ENCODE data around the gene TNFRSF25.
"Not testable (repeated sequence)": the region's sequence is repeated elsewhere in the genome, so short reads cannot be mapped to it uniquely, and the experiment has no call there.

DNA sequence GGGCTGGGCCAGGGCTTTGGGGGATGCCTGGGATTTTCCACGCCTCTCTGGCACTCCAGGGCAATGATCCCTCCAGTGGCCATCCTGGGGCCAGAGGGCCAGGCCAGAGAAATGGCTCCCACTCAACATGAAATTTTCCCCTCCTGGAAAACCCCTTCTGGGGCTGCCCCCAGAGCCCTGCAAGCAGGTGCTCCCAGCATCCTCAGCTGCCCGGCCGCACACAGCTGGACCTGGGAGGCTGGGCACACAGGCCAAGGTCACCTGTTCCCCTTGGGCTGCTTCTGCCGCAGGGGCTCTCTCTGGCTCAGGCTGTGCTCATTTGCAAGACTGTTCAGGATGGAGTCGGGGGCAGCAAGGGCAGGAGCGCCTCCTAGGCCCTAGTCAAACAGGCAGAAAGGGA is 37.5 kb downstream of the TNFRSF25 start:
- TF ChIP-seq EZH2 (IDR thresholded peaks at IDR 0.05; ENCODE audit: low read depth, unreplicated experiment); REST (IDR thresholded peaks at IDR 0.05; ENCODE audit: unreplicated experiment); JUNB (IDR thresholded peaks at IDR 0.05; ENCODE audit: unreplicated experiment); EZH2phosphoT487 (IDR thresholded peaks at IDR 0.05; ENCODE audit: unreplicated experiment); POLR2AphosphoS5 (IDR thresholded peaks at IDR 0.05; ENCODE audit: low read depth): not testable (repeated sequence)
- TF ChIP-seq, protein P1, sequence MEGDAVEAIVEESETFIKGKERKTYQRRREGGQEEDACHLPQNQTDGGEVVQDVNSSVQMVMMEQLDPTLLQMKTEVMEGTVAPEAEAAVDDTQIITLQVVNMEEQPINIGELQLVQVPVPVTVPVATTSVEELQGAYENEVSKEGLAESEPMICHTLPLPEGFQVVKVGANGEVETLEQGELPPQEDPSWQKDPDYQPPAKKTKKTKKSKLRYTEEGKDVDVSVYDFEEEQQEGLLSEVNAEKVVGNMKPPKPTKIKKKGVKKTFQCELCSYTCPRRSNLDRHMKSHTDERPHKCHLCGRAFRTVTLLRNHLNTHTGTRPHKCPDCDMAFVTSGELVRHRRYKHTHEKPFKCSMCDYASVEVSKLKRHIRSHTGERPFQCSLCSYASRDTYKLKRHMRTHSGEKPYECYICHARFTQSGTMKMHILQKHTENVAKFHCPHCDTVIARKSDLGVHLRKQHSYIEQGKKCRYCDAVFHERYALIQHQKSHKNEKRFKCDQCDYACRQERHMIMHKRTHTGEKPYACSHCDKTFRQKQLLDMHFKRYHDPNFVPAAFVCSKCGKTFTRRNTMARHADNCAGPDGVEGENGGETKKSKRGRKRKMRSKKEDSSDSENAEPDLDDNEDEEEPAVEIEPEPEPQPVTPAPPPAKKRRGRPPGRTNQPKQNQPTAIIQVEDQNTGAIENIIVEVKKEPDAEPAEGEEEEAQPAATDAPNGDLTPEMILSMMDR (conservative IDR thresholded peaks at IDR 0.05; ENCODE audit: low read depth in 2 of 2) = peak in 1 of 2 experiments; percentile 12; a peak in 1 of 4 replicates
- TF ChIP-seq, protein P2, sequence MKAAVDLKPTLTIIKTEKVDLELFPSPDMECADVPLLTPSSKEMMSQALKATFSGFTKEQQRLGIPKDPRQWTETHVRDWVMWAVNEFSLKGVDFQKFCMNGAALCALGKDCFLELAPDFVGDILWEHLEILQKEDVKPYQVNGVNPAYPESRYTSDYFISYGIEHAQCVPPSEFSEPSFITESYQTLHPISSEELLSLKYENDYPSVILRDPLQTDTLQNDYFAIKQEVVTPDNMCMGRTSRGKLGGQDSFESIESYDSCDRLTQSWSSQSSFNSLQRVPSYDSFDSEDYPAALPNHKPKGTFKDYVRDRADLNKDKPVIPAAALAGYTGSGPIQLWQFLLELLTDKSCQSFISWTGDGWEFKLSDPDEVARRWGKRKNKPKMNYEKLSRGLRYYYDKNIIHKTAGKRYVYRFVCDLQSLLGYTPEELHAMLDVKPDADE (IDR thresholded peaks at IDR 0.05) = not testable (repeated sequence)

All from GM23338 (cell line).